ENCODE data around the gene MYO1D.
A peak's percentile ranks its signal among the peaks of the same experiment; 100 is the strongest.

Gene MYO1D

GRCh38 chr17:32596206-32596605 lies 280.7 kb downstream of the MYO1D start:
- DNase-seq (ENCODE audit: low read depth), result no peak
- no peak overlapping the region for H3K4me3 ChIP-seq (ENCODE audit: low read depth, low read length)
- no peak for TF ChIP-seq CTCF (IDR thresholded peaks at IDR 0.05; ENCODE audit: low read depth, low read length, missing control alignments)

DNA sequence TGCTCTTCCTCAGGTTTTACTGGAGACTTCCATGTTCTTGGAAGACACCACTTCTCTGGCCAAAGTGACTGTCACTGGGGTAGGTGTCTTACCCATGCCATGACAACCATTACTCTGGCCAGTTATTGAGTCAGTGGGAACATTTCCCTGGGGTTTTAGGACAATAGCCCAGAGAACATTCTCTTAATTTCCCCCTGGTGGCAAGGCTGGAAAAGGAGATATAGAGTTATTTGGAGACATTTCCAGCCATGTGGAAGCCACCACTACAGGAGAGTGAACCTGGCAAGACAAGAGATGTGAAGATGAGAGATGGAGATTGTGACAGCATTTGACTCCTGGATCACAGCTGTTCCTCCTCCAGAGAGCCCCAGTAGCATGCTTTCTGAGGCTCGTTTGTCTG lies 283.9 kb downstream of the MYO1D start:
- DNase-seq (ENCODE audit: low read depth), result no peak
- TF ChIP-seq CTCF (IDR thresholded peaks at IDR 0.05; ENCODE audit: low read depth, low read length, missing control alignments), result no peak

GRCh38 chr17:32591405-32591804 lies 285.5 kb downstream of the MYO1D start:
- TF ChIP-seq CTCF (IDR thresholded peaks at IDR 0.05; ENCODE audit: low read depth, low read length, missing control alignments), result no peak
- no peak for DNase-seq (ENCODE audit: low read depth)
- no peak overlapping the region for H3K4me3 ChIP-seq (ENCODE audit: low read depth, low read length)

More for the DNA sequence above, 283.9 kb downstream of the MYO1D start:
- no peak overlapping the region for H3K4me3 ChIP-seq (ENCODE audit: low read depth, low read length)

GRCh38 chr17:32590974-32591373 lies 285.9 kb downstream of the MYO1D start:
- no peak for TF ChIP-seq CTCF (IDR thresholded peaks at IDR 0.05; ENCODE audit: low read depth, low read length, missing control alignments)
- H3K4me3 ChIP-seq (ENCODE audit: low read depth, low read length), result no peak overlapping the region
- DNase-seq (ENCODE audit: low read depth), result no peak

GRCh38 chr17:32588982-32589381 lies 287.9 kb downstream of the MYO1D start:
- no peak overlapping the region for H3K4me3 ChIP-seq (ENCODE audit: low read depth, low read length)
- TF ChIP-seq CTCF (IDR thresholded peaks at IDR 0.05; ENCODE audit: low read depth, low read length, missing control alignments), result peak; percentile 48
- DNase-seq (ENCODE audit: low read depth), result no peak

DNA sequence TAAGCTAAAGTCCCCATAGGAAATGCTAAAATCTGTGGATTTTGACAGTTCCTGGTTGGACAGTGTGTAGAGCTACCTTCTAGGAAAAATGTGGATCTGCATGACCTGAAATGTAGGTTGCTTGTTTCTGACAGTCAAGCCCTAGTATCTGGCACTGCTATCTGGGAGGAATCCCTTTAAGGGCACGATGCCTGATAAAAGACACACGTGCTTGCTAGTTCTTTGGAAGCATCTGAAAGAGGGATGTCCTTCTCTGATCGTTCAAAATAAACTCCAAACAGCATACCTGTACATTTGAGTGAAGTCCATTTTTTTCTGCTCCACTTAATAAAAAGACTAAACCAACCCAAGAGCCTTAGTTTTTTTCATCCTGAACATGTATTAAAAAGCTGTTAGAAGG lies 288.8 kb downstream of the MYO1D start:
- TF ChIP-seq CTCF (IDR thresholded peaks at IDR 0.05; ENCODE audit: low read depth, low read length, missing control alignments), result no peak
- H3K4me3 ChIP-seq (ENCODE audit: low read depth, low read length), result no peak overlapping the region
- no peak for DNase-seq (ENCODE audit: low read depth)

DNA sequence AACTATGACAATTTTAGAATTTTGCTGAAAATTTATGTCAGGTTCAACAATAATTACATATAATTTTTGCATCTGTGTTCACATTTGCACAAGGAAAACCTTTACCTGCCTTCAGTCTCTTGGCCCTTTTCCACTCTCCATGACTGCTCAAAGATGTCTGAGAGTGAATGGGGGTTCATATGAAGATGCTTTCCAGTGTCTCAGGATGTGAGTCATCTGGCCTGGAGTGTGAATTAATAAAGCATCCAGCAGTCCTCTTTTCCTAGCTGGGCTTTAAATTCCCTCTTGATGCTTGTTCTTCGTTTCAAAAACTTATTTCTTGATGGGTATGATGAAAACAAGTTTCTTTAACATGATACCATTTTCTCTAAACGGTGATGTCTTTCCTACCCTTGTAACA lies 290.3 kb downstream of the MYO1D start:
- TF ChIP-seq CTCF (IDR thresholded peaks at IDR 0.05; ENCODE audit: low read depth, low read length, missing control alignments), result no peak
- no peak for DNase-seq (ENCODE audit: low read depth)
- H3K4me3 ChIP-seq (ENCODE audit: low read depth, low read length), result no peak overlapping the region

Data from GM12864 (cell line).